Duodenal mucosa (tissue), 2 donors: ENCODE data around the gene ZNF273.
A peak's percentile ranks its signal among the peaks of the same experiment; 100 is the strongest.
"Not testable (repeated sequence)": the region's sequence is repeated elsewhere in the genome, so short reads cannot be mapped to it uniquely, and the experiment has no call there.

ENCODE experiments used
- H3K27ac ChIP-seq: one replicate; pipeline ENCODE4 v1.7.0; 2013; ENCODE audit warnings: low read depth, low read length
- H3K27me3 ChIP-seq, 2 donors: one replicate each; pipeline ENCODE4 v1.7.0; 2013; ENCODE audit warnings: low read length in 2 of 2, control low read depth in 1 of 2; ENCODE audit not compliant: insufficient read depth in 2 of 2, control insufficient read depth in 1 of 2
- H3K36me3 ChIP-seq, 2 donors: one replicate each; pipeline ENCODE4 v1.7.0; 2013; ENCODE audit warnings: low read length in 2 of 2, control low read depth in 1 of 2; ENCODE audit not compliant: insufficient read depth in 2 of 2, control insufficient read depth in 1 of 2
- H3K4me1 ChIP-seq, 2 donors: one replicate each; pipeline ENCODE4 v1.7.0; 2013; ENCODE audit warnings: low read length in 2 of 2, control low read depth in 1 of 2; ENCODE audit not compliant: insufficient read depth in 2 of 2, control insufficient read depth in 1 of 2
- H3K4me3 ChIP-seq, 2 donors: one replicate each; pipeline ENCODE4 v1.7.0; 2013; ENCODE audit warnings: low read length in 2 of 2, low read depth in 1 of 2
- H3K9ac ChIP-seq, 2 donors: one replicate each; pipeline ENCODE4 v1.7.0; 2013; ENCODE audit warnings: low read length in 2 of 2, low read depth in 1 of 2
- H3K9me3 ChIP-seq, 2 donors: one replicate each; pipeline ENCODE4 v1.7.0; 2013; ENCODE audit warnings: low read length in 2 of 2, control low read depth in 1 of 2; ENCODE audit not compliant: control insufficient read depth in 1 of 2

The ZNF273 gene

DNA sequence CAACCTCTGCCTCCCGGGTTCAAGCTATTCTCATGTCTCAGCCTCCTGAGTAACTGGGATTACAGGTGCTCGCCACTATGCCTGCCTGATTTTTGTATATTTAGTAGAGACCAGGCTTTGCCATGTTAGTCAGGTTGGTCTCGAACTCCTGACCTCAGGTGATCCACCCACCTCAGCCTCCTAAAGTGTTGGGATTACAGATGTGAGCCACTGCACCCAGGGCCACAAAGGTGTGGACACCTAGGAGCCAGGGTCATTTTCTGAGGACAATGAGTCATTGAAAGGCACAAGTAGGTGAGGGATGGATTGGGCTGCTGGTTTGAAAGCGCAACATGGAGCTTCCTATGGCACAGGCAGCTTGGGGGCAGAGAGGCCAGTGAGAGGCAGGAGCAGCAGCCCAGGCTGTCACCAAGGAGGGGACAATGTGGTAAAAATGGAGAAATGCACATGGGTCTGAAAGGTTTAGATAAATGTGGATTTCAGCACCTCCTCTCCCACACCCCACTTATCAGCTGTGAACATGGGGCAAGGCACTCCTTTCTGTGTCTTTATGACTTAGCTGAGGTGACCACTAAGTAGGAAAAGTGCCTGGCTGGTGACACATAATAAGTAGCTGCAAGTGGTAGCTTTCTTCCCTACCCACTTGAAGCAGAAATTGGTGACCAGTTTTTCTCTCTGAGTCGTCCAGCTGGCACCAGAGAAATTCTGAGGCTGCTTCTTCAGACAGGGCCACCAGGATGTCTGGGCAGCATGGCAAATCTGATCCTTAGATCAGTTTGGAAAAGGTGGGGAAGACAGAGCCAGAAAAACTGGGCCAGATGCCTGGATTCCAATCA, 41.8 kb downstream of the ZNF273 start:
- H3K27ac ChIP-seq, H3K4me3 ChIP-seq, H3K36me3 ChIP-seq, H3K4me1 ChIP-seq, H3K9me3 ChIP-seq, H3K9ac ChIP-seq: not testable (repeated sequence)
- peaks cover 5 to 24% of the 10 kb centered on the region in 2 donors for H3K27me3 ChIP-seq

DNA sequence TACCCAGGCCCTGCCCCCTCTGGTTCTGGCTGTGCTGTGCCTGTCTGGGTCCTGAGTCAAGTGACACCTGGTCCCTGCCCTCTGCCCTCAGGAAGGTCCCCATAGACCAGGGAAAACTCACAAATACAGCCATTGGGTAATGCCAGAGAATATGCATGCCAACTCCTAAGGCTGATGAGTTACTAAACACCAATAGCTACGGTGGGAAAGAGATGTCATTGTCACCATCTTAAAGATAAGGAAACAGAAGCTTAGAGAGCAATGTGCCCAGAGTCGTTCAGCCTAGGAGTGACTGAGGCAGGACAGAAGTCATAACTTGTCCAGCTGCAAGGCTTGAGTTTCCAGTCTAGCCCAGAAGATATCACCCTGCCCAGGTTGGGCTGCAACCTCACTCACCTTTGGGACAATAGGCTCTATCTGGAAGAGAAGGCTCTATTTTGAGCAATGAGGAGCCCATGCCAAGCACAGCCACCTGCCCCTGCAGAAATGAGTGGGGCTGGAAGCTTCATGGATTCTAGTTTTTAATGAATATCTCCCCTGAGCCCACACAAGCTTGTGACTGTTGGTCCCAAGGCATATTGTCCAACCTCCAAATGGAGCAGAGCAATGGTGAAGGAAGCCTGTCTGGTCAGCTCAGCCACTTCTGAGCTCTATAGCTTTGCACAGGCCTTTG, 42.6 kb downstream of the ZNF273 start:
- Histone ChIP-seq H3K9me3 (peaks cover 0 to 4% of the 10 kb centered on the region in 2 donors), H3K4me1 (no peaks in the 10 kb centered on the region), H3K4me3 (no peak overlapping the region), H3K9ac (no peak overlapping the region), H3K36me3 (no peaks in the 10 kb centered on the region), H3K27me3 (peaks cover 5 to 24% of the 10 kb centered on the region in 2 donors), H3K27ac (no peak overlapping the region)

DNA sequence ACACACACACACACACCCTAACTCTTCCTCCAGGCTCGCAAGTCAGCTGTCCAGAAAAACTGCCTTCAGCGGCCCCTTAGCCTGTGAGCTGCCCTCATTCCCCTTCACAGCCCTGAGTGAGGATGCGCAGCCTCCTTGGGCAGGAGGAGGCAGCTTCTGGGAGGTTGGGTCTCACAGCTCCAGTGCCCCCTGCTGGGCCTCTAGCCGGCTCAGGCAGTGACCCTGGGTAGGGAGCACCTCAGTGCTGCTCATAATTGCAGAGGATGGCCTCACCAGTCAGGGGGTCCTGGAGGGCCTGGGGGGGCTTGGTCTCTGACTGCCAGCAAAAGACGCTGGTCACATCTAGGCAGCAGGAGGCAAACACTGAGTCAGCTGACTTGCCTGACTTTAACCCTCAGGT, 43.7 kb downstream of the ZNF273 start:
- Histone ChIP-seq H3K4me1 (no peaks in the 10 kb centered on the region), H3K27ac (no peak overlapping the region), H3K36me3 (no peaks in the 10 kb centered on the region), H3K4me3 (no peak overlapping the region), H3K9me3 (peaks cover 0 to 4% of the 10 kb centered on the region in 2 donors), H3K27me3 (peaks cover 5 to 24% of the 10 kb centered on the region in 2 donors), H3K9ac (no peak overlapping the region)

DNA sequence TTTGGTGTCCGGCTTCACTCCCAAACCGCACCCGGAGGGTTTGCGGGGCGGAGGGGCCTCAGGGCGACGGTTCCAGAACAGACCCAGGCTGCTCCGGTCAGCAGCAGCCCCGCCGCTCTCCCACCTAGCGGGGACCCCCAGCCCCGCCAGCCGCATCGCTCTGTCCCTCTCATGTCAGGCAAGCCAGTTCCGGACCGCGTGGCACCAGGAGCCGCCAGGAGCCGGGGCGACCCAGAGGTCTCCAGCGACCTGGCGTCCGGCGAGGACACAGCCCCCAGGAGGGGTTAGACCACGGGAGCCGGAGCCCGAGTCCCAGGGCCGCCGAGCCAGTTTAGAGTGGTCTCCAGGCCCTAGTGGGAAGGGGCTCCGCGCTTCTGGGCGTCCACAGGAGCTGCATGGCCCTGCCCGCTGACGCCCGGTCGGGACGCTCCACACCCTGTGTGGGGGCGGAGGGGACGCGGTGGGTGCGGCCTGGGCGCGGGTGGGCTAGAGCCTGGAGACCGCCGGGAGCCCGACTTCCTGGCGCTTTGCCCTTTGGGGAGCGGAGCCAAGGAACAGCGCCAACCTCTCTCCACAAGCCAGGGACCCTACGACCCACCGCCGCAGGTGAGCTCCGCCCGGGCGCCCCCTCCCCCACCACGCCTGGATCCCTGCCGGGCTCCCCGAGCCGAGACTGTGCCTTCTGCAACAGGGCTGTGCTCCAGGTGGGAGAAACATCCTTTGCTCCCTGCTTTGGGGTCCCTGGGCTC, 44.4 kb downstream of the ZNF273 start:
- peaks cover 0 to 4% of the 10 kb centered on the region in 2 donors for H3K9me3 ChIP-seq
- H3K27me3 ChIP-seq: peaks cover 5 to 24% of the 10 kb centered on the region in 2 donors
- H3K36me3 ChIP-seq: no peaks in the 10 kb centered on the region
- no peak overlapping the region for H3K9ac ChIP-seq
- no peaks in the 10 kb centered on the region for H3K4me1 ChIP-seq
- H3K4me3 ChIP-seq: peak overlapping the region; percentile 10 to 50
- no peak overlapping the region for H3K27ac ChIP-seq

DNA sequence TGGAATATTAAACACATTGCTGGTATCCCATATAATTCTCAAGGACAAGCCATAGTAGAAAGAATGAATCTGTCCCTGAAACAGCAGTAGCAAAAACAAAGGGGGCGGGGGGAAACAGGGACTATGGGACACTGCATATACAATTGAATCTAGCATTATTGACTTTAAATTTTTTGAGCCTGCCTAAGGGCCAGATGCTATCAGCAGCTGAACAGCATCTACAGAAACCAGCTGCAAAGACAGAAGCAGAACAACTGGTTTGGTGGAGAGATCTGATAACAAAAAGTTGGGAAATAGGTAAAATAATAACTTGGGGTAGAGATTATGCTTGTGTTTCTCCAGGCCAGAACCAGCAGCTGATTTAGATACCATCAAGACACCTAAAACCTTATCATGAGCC, 45.7 kb downstream of the ZNF273 start:
- not testable (repeated sequence) for H3K9me3 ChIP-seq, H3K9ac ChIP-seq, H3K4me3 ChIP-seq, H3K4me1 ChIP-seq, H3K36me3 ChIP-seq, H3K27ac ChIP-seq
- H3K27me3 ChIP-seq: peaks cover 5 to 24% of the 10 kb centered on the region in 2 donors

DNA sequence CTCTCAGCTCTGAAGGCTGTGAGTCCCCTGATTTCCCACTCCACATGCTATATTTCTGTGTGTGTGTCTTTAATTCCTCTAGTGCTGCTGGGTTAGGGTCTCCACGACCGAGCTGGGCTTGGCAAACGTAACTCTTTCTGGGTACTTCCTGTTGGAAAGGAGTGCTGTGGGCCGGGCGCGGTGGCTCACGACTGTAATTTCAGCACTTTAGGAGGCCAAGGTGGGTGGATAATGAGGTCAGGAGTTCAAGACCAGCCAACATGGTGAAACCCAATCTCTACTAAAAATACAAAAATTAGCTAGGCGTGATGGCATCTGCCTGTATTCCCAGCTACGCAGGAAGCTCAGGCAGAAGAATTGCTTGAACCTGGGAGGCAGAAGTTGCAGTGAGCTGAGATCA, 47.6 kb downstream of the ZNF273 start:
- H3K36me3 ChIP-seq, H3K4me3 ChIP-seq, H3K9me3 ChIP-seq, H3K9ac ChIP-seq, H3K27ac ChIP-seq, H3K4me1 ChIP-seq: not testable (repeated sequence)
- peaks cover 5 to 22% of the 10 kb centered on the region in 2 donors for H3K27me3 ChIP-seq

DNA sequence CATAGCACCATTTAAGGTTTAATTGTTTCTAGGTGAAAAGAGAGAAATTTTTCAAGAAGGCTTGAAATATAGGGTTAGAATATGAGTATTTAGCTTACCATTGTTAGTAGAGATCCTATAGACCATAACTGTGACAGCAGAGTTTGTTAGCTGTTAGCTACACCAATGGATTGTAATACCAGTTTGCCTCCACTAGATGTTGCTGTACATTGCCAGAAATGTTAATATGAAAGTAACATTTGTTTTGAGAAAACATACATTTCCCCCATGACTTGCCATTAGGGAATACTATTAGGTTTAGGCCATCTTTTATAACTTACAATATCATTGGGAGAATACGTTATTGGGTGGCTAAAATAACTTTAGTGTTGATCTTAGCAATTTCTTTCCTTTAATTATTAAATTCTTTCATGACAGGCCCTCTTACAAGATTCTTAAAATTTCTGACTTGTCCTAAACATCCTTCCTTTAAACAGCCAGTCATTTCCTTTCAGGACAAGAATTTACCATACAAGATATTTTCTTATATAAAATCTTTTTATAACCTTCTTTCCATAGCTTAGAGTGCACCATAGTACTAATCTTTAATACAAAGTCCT, 48.3 kb downstream of the ZNF273 start:
- Histone ChIP-seq H3K9ac (no peak overlapping the region), H3K4me3 (no peak overlapping the region), H3K4me1 (no peaks in the 10 kb centered on the region), H3K27ac (no peak overlapping the region), H3K36me3 (no peaks in the 10 kb centered on the region), H3K27me3 (peaks cover 5 to 16% of the 10 kb centered on the region in 2 donors), H3K9me3 (no peaks in the 10 kb centered on the region)

DNA sequence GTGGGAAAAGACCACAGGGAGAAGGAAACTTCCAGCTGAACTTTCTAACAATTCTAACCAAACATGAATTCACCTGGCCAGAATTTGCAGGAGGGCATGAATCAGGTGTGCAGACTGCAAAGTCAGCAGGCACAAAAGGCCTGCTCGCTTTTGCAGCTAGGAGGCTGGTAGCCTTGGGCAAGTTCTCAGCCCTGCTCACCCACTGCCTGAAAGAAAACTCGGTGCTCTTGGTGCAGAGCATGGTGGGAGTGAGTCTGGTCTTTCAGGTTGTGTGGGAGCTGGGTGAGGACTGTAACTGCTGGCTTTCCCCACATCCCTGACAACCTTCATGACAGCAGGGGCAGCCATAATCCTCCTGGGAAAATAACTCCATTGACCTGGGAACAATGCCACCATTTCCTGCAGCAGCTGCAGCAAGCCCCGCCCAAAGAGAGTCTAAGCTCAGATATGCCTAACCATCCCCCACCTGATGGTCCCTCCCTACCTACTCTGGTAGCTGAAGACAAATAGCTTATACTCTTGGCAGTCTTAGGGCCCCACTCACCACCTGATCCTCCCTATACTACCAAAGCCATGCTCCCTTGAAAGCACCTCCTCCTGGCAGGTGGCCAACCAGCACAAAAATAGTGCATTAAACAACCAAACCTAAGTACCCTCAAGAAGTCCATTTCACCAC, 56.1 kb downstream of the ZNF273 start:
- Histone ChIP-seq H3K27me3 (no peaks in the 10 kb centered on the region), H3K4me1 (no peaks in the 10 kb centered on the region), H3K27ac (no peak overlapping the region), H3K36me3 (no peaks in the 10 kb centered on the region), H3K4me3 (no peak overlapping the region), H3K9me3 (no peaks in the 10 kb centered on the region), H3K9ac (no peak overlapping the region)

DNA sequence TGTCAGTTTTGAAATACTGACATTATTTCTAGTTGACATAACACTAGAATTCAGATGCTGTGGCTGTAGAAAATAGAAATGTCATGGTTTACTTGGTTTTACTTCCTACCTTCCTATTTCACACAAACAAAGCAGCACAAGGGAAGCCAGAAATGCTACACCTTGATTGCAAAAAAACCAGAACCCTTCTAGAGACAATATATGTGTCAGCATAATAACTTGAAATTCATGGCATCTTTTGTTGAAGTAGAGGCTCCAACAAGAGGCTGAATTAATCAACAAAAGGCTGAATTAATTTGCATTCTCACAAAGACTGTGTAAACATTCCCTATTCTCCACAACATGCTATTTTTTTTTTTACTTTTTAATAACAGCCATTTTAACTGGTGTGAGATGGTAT, 62.5 kb downstream of the ZNF273 start:
- Histone ChIP-seq H3K4me1 (no peaks in the 10 kb centered on the region), H3K9ac (no peak overlapping the region), H3K4me3 (no peak overlapping the region), H3K36me3 (no peaks in the 10 kb centered on the region), H3K27ac (no peak overlapping the region), H3K27me3 (no peaks in the 10 kb centered on the region), H3K9me3 (peaks cover 0 to 5% of the 10 kb centered on the region in 2 donors)
